NCI-H524 treated with DMSO at 0.1 percent for 48 hours (cell line): ENCODE data around the gene ABCB1.

ENCODE experiments used
- DNase-seq: peaks from one replicate; lab custom pipeline; 2025; lab: John Stamatoyannopoulos, UW

The ABCB1 gene

DNA sequence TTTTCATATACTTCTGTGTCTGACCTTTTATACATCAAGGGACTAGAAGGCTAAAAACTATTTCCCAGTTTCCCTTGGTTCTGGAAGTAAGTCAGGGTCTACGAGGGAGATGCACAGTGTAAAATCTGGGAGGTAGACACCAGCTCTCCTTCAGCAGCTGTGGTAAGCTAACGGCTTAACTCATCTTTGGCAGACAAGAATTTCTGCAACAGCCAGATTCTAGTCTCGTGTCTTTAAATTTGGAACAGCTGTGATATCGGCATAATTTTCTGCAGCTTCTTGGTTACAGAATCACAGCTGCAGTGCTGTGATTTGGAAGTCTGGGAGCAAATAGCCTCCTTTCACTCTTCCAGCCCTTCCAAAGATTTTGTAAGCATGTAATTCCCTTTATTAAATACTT is 87.8 kb downstream of the ABCB1 start:
- no peak for DNase-seq

DNA sequence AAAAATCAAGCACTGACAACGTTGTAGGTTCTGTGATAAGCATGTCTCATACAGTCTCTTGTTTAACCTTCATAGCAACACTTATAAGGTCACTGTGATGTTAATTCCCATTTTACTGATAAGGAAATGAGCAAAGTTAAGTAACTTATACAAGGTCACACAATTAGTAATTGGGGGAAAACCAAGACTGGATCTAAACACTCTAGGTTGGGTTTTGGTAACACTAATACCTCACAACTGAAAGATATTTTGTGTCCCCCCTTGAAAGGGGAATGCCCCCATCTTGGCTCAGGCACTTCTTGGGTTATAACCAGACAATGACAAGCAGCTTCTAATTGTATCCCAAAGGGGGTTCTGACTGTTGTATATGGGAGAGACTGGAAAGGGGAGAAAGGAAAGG is 89.2 kb downstream of the ABCB1 start:
- no peak for DNase-seq

GRCh38 chr7:87510411-87510875 is 90.2 kb downstream of the ABCB1 start:
- no peak for DNase-seq

GRCh38 chr7:87507446-87507845 is 93.2 kb downstream of the ABCB1 start:
- DNase-seq, result no peak

GRCh38 chr7:87506246-87507180 is 94.2 kb downstream of the ABCB1 start:
- no peak for DNase-seq

GRCh38 chr7:87505557-87506245 is 95.0 kb downstream of the ABCB1 start:
- DNase-seq, result no peak

DNA sequence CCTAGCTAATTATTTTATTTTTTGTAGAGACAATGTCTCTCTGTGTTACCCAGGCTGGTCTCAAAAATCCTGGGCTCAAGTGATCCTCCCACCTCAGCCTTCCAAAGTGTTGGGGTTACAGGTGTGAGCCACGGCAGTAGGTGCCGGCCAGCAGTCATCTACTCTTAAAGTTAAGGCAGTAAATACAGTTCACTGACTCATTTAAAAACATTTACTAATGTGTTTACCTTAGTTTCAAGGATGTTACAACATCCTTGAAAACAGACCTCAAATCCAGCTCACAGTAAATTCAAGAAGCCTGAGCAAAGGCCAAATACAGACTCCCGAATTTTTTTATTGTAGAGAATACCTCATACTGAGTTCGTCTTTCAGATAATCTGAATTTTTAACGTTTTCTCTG is 95.6 kb downstream of the ABCB1 start:
- no peak for DNase-seq

- no peak for DNase-seq
Measured at GRCh38 chr7:87499494-87499893, 101.2 kb downstream of the ABCB1 start.

DNA sequence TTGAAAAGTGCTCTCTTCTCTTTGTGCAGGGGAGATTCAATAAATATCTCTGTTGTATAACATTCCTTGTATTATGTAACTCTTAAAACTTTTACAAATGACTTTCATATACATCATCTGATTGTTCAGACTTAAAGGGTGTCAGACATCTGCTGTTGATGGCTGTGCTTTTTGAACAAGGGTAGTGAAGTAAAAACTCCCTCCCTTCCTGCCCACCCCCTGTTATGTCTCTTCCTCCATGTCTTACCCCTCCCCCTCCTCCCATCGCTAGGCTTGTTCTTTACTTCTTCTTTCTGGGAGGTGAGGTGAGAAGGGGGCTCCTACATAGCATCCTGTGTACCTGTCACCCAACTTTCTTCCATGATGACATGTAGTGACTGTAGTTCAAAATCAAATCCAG is 101.8 kb downstream of the ABCB1 start:
- no peak for DNase-seq

DNA sequence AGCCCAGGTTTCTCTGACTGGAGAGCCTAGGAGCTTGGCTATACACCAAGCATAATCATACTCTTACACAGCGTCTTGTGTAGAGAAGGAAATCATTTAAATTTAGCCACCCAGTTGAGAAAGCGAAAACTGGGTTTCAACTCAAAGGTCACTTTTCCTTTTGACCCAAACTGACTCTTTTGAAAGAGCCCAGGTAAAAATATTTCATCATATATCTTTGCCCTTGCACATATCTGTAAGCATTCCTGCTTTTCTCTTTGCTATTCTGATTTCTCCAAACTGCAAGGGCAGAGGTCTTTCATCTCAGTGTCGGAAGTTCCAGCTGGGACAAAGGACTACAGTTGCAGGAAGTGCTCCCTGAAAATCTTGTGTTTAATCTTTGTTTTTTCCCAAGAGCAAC is 103.2 kb downstream of the ABCB1 start:
- DNase-seq, result no peak

DNA sequence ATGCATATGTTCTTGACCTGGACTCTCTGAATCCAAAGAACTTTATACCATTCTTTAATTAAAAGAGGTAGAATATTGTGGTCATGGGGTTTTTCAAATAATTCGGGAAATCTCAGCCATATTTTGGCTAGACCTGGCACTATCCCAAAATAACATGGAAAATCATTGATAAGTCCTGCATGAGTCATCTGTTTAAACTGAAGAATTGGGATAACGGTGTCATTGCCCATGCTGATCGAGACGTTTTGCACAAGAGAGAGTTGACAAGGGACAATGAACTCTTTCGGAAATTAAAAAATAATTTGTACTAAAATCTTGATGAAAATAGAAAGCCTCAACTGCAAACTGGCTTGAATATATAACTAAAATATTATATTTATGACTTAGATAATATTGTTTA is 105.3 kb downstream of the ABCB1 start:
- no peak for DNase-seq

DNA sequence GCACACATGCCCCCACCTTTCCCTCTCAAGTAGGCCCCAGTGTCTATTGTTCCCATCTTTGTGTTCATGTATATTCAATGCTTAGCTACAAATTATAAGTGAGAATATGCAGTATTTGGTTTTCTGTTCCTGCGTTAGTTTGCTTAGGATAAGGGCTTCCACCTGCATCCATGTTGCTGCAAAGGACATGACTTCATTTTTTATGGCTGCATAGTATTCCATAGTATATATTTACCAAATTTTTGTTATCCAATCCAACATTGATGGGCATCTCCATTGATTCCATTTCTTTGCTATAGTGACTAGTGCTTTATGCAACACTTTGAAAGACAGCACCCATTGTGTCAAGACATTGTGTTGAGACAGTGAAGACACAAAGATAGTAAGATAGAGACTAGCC is 106.2 kb downstream of the ABCB1 start:
- no peak for DNase-seq

GRCh38 chr7:87483131-87483530 is 117.6 kb downstream of the ABCB1 start:
- DNase-seq, result no peak

DNA sequence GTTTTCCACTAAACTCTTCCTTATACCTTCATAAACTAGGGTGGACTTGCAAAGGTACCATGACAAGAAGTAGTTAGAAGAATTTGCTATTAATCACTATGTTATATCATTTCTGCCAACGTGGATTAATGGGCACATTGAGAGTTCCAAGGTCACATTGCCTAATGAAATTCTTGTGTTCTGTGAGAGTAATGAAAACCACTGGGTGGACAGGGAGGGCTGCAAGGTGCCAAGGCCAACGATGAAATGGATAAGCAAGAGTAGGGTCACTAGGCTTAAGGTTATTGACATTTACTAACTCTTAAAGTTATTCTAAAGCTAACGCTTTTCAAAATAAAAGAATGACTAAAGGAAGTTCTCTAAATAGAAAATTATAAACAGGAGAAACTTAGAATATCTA is 118.6 kb downstream of the ABCB1 start:
- DNase-seq, result no peak

DNA sequence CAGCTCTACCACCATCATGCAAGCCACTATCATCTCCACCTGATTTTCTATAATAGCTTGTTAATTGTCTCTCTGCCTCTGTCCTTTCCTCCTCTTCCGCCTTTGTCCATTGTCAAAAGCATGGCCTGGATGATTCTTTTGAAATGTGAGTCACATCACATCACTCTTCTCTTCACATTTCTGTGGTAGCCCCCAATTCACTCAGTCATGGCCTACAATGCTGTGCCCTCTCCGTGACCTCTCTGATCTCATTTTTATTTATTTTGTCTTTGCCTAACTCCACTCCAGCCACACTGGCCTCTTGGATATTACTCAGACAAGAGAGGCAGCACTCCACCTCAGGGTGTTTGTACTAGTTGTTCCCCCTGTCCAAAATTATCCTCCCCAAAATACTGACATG is 120.3 kb downstream of the ABCB1 start:
- DNase-seq, result no peak

GRCh38 chr7:87479951-87480350 is 120.7 kb downstream of the ABCB1 start:
- DNase-seq, result no peak

- no peak for DNase-seq
Measured at GRCh38 chr7:87476179-87476557, 124.5 kb downstream of the ABCB1 start.

DNA sequence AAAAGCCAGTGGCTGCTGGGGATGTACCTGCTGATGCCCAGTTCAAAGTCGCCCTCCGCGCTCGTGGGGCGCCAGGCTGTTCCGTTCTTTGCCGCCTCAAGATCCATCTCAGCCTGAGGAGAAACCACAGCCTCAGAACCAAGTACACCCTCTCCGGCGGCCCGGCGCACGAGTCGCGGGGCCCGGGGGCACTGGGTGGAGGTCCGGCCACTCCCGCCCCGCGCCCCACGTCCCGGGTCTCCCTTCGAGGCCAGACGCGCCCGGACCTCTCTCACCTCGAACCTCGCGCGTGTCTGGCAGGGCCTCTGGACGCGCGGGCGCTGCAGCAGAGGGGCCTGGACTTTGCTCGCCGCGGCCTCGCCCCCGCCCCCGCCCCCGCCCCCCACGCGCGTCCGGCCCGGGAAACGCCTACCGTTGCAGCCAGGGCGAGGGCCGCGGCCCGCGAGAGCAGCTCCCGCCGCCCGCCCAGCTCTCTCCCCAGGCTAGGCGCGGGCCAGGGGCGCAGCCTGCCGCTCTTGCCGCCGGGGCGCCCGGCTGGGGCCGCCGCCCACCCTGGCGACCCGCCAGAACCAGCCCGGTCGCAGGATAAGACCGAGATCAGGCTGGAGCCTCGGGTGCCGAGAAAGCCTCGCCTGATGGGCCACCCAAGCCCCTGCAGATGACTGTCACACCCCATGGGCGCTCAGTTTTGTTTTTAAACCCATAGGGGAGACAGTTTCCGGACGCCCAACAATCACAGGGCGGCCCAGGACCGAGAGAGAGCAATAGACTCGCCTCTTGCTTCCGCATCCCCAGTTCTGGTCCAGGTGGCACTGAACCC is 125.1 kb downstream of the ABCB1 start, which contains the start of gene ABCB4:
Gene ABCB4, minus strand, starts transcription at position 322 of the 820 bp plus-strand sequence. Its CDS starts 215 bp downstream, at position 107.
- no peak for DNase-seq

- no peak for DNase-seq
Measured at GRCh38 chr7:87474533-87475358, 125.9 kb downstream of the ABCB1 start.

GRCh38 chr7:87473986-87474385 is 126.7 kb downstream of the ABCB1 start:
- no peak for DNase-seq

DNA sequence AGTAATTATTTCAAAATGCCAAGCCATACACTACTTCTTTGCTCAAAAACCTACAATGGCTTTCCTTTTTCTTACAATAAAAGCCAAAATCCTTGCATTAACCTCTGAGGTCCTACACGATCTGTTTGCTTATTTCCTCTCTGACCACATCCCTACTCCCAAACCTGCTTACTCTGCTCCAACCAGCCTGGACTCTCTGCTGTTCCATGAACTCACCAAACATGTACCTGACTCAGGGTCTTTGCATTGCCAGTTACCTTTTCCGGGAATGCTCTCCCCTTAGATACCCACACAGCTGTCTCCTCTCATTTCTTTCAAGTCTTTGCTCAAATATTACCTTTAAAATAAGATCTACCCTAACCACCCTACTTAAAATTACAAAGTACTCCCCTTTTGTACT is 127.5 kb downstream of the ABCB1 start:
- no peak for DNase-seq
